HG03039 (cell line): Measurements from ENCODE around the gene ERCC6.

Experiments
- ATAC-seq: cut with Tn5 transposase; IDR thresholded peaks from one replicate; pipeline ENCODE4 v1.9.1; 2021; ENCODE audit warnings: mild to moderate bottlenecking, moderate library complexity; ENCODE audit not compliant: unreplicated experiment

The ERCC6 gene

GRCh38 chr10:49512121-49512809, 26.7 kb downstream of the ERCC6 start:
- ATAC-seq: no peak

GRCh38 chr10:49509771-49510303, 29.1 kb downstream of the ERCC6 start:
- ATAC-seq: no peak

DNA sequence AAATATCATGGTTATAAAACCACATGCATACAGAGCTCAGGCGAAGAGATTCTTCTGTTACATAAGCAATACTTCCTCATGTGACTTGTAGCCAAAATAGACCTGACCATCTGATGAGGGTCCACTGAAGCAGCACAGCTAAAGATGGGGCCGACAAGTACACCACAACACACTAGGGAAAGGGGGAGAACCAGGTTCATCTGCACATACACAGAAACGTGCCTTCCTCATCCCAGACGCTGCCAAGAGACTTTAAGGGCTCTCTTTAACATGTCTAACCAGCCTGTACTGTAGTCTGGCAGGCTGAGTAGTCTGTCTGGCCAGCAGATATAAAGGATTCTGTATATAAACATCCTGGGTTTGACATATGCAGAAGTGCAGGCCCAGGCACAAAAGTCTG, 30.3 kb downstream of the ERCC6 start:
- no peak for ATAC-seq

- ATAC-seq: no peak
These were observed 30.7 kb downstream of the ERCC6 start for GRCh38 chr10:49508249-49508648.

GRCh38 chr10:49505589-49505988, 33.3 kb downstream of the ERCC6 start:
- ATAC-seq: no peak

DNA sequence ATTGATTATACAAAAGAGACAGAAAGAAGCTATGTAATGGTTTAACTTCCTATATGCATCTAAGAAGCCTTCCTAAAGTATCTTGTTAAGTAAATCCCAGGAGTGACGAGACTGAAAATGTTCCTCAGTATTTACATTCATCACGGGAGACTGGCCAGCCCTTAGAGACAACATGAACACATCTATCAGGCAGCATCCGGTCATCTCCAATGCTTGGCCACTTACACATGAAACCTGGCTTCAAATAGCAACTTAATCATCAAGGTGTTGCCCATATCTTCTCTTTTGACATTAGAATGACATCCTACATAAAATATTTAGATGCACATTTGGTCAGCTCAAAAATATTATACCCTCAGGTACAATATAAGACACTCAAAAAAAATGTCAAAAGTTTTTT, 33.8 kb downstream of the ERCC6 start:
- no peak for ATAC-seq

GRCh38 chr10:49504528-49504927, 34.4 kb downstream of the ERCC6 start:
- ATAC-seq: no peak

GRCh38 chr10:49502358-49502757, 36.6 kb downstream of the ERCC6 start:
- no peak for ATAC-seq

DNA sequence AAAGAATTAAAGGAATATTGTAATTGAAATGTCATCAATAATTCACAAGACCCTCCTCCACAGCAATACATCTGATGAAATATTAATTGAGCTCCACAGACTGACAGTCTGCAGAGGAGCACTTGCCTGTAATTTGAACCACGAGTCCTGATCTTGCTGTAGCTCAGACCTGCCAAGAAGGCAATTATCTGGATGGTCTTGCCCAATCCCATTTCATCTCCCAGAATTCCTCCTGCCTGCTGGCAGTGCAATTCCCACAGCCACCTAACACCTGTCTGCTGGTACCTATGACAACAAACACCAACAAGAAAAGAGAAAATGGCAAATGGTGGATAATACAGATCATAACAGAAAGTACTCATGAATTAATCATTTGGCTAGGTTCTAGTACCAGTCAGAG, 38.5 kb downstream of the ERCC6 start:
- ATAC-seq: no peak

- no peak for ATAC-seq
These were observed 39.5 kb downstream of the ERCC6 start for GRCh38 chr10:49499305-49499851.

- ATAC-seq: no peak
These were observed 40.5 kb downstream of the ERCC6 start for GRCh38 chr10:49498425-49498824.

DNA sequence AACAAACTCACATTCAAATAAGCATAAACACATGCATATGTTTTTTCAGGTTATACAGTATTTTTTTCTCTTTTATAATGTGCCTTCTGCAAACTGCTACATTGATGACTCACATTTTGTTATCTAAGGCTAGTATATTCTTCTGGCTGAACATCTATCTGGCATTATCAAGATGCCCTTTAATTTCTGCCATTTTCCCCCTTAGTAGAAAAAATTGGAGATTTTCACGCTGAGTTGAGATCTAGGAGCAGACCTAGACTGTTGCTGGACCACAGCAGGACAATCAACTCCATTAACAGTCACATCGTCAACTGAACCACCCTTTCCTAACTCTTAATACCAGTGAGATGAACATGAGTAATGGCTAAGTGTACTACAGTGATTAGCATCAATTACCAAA, 41.6 kb downstream of the ERCC6 start:
- no peak for ATAC-seq

- ATAC-seq: no peak
These were observed 50.7 kb downstream of the ERCC6 start for GRCh38 chr10:49488056-49488717.

DNA sequence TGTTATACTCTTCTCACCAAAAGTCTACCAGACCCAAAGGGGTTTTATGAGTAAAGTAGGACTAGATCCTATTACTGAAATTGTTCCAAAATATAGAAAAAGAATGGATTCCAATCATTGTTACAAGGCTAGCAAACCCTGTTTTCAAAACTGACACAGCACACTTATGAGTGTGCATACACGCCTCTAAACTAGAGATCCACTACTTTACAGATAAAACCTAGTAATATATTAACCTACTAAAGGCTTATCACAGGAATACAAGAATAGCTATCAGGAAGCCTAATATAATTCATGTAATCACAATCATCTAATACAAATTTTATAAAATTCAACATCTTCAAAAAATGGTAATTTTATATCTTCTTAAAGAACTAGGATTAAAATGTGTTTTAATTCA, 52.2 kb downstream of the ERCC6 start:
- ATAC-seq: no peak

DNA sequence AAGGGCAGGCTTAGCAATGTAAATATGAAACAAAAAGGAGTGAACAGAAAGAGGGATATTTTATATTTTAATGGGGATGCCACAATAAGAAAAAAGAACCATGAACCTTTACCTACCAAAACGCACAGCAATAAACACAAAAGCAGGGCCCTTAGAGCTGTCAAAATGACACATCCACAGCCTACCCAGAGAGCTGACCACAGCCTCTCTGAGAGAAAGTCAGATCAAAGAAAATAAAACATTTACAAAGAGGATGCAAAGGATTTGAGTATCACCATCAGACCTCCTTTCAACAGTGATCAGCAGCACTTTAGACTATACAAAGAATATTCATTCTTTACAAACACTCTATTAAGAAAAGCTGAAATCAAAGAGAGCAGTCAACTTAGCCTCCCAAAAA, 52.9 kb downstream of the ERCC6 start:
- no peak for ATAC-seq

DNA sequence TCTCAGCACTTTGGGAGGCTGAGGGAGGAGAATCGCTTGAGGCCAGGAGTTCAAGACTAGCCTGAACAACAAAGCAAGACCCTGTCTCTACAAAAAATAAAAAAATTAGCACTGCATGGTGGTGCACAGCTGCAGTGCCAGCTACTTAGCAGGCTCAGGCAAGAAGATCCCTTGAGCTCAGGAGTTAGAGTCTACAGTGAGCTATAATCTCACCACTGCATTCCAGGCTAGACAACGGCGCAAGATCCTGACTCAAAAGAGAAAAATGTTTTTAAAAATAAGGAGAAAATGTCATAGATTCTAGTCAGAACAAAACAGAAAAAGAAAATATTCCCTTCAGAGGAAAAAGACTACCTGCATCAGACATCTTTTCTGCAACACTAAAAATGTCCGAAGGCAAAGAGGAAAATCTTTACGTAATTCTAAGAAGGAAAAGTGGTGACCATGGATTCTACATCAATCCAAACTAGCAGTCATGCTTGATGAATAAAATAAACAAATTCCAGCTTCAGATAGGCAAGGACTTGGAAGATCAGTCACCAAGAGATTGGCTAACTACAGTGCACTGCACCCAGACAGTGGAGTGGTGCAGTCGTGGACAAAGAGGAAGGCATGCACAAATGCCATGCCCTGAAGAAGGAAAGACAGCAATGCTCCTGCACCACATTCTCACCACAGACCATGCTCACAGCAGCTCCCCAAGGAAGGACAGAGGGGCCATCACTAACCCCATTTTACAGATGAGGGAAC, 54.3 kb downstream of the ERCC6 start:
- ATAC-seq: no peak

DNA sequence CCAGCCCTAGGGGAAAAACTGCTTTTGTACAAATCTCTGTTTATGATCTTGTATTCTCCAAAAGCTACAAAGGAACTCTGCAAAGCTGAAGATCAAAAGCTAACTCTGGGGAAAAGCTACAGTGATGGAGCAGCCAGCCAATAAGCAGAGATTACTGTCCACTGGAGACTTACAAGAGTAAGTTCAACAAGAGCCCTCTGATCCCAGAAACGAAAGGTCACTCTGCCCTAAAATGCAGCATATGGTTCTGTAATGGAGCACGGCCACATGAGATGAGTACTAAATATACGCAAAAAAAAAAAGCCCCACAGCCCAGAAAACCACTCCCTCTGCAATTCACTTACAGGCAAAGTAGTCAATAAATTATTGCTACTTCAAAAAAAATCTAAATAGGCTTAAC, 60.1 kb downstream of the ERCC6 start:
- no peak for ATAC-seq

DNA sequence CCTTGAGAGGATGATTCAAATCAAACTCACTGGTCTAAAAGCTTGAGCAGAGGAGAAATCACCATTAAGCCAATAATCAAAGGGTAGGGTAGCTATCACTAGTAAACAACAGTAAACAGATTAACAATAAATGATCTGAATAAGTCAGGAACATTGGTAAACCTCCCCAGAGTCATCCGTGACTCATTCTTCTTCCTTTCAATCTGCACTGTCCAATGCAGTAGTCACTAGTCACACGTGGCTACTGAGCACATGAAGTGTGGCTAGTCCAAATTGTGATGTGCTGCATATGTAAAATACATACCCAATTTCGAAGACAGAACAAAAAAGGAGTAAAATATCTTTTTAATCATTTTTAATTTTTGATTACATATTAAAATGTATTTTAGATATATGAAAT, 64.0 kb downstream of the ERCC6 start:
- no peak for ATAC-seq

DNA sequence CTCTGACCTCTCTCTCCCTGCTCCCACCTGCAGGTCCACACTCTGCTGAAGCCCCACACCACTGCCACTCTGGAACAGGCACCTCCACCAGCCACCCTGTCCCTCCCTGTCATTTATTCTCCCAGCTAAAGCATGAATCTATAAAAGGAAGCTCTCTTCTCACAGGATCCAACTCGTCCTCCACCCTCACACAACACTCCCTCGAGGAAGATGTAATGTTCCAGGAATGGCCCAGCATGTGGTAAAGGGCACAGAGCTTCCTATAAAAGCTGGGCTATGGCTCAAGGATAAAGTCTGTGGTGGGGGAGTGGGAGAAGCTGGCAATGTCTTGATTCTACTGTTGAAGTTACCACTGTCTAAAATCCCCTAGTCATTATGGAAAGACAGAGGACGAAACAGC, 67.4 kb downstream of the ERCC6 start:
- no peak for ATAC-seq

GRCh38 chr10:49465736-49466135, 73.2 kb downstream of the ERCC6 start:
- no peak for ATAC-seq
